ENCODE measurements around the gene GPANK1.

DNA sequence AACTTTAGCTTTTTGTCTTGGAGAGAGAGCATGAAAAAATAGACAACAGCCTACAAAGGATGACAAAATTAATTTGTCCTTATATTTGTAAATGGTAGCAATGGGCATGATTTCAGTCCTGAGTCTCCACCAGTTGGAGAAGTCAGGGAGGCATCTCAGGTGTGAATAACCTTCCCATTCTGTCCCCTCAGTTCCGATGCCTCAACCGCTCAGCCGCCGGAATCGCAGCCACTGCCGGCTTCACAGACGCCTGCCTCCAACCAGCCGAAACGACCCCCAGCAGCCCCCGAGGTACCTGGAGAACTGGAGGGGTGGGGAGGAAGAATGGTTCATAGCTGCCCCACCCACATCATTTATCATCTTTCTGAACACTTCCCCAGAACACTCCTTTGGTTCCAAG is 40.7 kb downstream of the GPANK1 start:
- TF ChIP-seq POLR2AphosphoS5 (IDR thresholded peaks at IDR 0.05; ENCODE audit: low read depth) (no peak), SPI1 (IDR thresholded peaks at IDR 0.05; ENCODE audit: borderline replicate concordance, low read depth) (no peak)
- TF ChIP-seq, protein P1, sequence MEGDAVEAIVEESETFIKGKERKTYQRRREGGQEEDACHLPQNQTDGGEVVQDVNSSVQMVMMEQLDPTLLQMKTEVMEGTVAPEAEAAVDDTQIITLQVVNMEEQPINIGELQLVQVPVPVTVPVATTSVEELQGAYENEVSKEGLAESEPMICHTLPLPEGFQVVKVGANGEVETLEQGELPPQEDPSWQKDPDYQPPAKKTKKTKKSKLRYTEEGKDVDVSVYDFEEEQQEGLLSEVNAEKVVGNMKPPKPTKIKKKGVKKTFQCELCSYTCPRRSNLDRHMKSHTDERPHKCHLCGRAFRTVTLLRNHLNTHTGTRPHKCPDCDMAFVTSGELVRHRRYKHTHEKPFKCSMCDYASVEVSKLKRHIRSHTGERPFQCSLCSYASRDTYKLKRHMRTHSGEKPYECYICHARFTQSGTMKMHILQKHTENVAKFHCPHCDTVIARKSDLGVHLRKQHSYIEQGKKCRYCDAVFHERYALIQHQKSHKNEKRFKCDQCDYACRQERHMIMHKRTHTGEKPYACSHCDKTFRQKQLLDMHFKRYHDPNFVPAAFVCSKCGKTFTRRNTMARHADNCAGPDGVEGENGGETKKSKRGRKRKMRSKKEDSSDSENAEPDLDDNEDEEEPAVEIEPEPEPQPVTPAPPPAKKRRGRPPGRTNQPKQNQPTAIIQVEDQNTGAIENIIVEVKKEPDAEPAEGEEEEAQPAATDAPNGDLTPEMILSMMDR (IDR thresholded peaks at IDR 0.05; ENCODE audit: insufficient read depth, low read length) = no peak

Data from HL-60 (cell line).